Amygdala (tissue), 56 donors: ENCODE results near the gene CPNE7.
A peak's percentile ranks its signal among the peaks of the same experiment; 100 is the strongest.

Source experiments
- DNase-seq, 56 donors: peaks; one replicate each; lab custom pipeline; 2025; lab: John Stamatoyannopoulos, UW

The CPNE7 gene

DNA sequence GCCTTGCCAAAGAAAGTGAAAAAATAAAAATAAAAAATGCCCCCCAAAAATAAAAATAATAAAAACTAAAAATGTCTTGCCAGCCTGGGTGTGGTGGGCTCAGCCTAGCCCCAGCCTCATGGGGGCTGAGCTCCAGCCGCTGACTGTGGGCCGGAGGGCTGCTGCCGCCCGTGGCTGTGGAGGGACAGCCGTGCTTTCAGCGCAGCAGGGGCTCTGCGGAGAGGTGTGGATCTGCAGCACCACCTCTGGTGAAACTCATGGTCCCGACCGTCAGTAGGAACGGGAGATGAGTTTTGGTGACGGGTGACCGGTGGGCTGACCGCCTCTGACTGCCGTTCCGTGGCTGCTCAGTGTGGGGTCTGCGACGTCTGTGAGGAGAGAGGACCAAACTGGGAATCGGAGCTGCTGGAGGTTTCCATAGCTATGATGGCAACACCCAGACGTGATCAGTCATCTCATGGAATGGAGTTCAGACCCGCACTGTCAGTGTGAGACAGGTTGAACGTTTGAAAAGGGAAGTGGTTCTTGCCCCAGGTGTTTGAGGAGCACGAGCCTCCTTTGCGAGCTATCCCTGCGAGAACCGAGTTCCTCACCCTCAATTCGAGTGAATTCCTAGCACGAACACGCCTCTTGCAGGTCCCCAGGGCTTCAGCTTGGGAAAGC is 27.1 kb upstream of the CPNE7 start:
- no peak for DNase-seq

DNA sequence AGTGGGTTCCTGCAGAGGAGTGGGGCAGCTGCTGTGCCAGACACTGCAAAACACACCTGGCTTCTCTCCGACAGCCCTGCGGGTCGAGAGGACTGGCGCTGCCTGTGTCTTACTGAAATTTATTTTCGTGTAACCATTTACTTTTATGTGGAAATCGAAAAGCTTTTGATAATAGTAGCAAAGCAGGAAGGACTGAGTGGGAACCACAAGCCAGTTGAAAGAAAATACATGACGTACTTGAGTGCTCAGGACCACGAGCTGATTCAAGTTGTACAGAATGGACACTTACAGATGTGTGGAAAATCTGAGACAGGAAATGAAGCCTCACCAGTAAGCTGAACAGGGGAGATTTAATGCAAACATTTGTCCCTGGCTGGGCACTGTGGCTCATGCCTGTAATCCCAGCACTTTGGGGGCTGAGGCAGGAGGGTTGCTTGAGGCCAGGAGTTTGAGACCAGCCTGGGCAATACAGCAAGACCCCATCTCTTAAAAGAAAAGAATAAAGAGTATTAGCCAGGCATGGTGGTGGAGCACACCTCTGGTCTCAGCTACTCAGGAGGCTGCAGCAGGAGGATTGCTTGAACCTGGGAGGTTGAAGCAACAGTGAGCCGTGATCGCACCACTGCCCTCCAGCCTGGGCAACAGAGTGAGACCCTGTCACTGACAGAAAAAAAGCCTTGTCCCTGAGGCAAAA is 26.4 kb upstream of the CPNE7 start:
- DNase-seq, result no peak

DNA sequence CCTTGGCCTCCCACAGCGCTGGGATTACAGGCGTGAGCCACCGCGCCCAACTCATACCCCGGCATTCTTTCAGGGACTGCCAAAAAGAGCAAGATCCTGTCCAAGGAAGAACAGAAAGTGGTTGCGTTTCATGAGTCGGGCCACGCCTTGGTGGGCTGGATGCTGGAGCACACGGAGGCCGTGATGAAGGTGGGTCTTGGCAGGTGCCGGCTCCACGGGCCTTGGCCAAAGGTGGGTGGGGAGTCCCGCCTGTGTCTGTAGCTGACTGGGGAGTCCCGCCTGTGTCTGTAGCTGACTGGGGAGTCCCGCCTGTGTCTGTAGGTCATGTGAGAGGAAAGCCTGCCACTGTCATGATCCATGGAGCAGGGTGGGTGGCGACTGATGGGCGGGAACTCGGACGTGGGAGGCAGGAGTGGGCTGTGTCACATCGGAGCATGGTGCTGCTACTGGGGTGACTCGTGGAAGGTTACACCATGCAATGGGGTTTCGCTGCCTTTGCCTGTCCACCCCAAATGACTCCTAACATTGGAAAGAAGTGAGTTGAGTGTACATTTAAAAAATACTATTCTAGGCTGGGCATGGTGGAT is 25.0 kb upstream of the CPNE7 start:
- DNase-seq, result no peak

DNA sequence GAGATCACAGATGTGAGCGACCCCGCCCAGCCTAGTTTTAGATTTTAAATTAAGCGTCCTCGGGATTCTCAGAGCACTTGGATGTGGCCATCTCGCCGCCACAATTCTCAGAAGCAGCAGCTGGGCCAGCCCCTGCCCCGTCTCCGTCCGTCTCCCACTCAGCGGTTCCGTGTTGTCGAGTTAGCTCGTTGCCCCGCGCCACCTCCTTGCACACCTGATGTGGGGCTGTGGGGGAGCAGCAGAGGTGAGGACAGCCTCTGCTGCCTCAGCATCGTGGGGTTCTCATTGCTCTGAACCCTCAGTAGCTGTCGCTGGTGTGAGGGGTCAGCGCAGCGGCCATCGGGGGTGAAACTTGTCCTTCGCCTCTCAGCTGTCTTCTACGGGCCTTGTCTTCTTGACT is 23.2 kb upstream of the CPNE7 start:
- DNase-seq, result no peak

DNA sequence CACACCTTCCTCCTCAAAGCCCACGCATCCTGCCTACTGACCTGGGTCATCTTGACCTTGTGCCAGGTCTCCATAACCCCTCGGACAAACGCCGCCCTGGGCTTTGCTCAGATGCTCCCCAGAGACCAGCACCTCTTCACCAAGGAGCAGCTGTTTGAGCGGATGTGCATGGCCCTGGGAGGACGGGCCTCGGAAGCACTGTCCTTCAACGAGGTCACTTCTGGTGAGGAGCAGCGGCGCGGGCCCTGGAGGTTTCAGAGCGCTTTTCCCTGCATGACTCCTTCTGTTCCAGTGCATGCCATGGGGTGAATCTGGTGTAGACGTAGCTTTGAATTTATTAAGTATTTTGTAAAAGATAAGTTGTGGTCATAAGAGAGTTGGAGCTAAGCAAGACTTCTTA is 22.6 kb upstream of the CPNE7 start:
- DNase-seq, result no peak

DNA sequence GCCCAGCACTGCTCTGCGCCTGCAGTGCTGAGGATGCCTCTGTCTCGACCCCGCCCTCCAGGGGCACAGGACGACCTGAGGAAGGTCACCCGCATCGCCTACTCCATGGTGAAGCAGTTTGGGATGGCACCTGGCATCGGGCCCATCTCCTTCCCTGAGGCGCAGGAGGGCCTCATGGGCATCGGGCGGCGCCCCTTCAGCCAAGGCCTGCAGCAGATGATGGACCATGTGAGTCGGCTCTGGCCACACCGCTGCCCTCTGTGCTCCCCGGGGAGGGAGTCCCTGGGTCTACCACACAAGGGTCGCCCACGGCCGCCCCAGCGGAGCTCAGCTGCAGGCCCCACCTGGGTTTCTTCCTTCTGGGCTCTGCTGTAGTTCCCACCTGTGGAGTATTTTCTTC is 21.8 kb upstream of the CPNE7 start:
- no peak for DNase-seq

DNA sequence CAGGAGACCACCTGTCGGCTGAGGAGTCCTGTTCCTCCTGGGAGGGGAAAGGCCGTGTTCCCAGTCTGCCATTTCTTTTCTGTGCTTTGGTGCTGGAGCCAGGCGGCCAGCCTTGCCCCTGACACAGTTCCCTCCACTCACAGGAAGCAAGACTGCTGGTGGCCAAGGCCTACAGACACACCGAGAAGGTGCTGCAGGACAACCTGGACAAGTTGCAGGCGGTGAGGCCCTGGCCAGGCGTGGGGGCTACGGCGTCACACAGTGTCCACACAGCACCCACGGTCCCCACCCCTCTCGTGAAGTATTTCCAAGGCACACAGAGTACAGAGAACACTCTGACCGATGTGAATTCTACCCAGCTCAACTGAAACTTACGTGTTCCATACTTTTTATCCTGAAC is 21.2 kb upstream of the CPNE7 start:
- no peak for DNase-seq

DNA sequence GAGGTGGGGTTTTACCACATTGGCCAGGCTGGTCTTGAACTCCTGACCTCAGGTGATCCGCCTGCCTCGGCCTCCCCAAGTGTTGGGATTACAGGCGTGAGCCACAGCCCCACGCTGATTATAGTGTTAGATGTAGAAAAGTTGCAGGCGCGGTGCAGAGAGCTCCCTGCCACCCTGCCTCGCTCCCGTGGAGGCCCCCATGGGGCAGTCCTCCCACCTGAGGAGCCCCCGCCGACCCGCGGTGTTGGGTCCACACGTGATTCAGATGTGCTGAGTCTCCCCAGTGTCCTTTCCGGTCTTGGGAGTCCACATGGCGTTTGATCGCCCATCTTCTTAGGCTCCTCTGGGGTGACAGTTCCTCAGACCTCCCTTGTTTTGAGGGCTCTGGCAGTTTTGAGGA is 20.3 kb upstream of the CPNE7 start:
- DNase-seq, result no peak

DNA sequence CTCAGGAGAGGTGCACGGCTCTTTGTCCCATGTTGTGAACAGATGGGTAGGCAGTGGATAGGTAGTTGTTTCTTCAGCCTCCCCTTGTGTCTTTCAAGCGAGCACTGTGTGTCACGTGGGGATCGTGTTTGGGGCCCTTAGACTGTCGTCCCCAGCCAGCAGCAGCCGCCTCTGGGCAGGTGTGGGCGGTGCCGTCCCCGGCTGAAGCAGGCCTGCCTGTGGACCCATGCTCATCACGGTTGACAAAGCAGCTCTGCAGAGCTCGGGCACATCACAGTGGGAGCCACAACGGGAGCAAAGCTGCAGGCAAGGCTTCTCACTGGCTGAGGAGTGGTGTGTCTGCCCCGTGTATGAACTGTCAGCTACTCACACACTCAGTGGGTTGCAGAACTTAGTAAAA is 19.8 kb upstream of the CPNE7 start:
- DNase-seq, result no peak

DNA sequence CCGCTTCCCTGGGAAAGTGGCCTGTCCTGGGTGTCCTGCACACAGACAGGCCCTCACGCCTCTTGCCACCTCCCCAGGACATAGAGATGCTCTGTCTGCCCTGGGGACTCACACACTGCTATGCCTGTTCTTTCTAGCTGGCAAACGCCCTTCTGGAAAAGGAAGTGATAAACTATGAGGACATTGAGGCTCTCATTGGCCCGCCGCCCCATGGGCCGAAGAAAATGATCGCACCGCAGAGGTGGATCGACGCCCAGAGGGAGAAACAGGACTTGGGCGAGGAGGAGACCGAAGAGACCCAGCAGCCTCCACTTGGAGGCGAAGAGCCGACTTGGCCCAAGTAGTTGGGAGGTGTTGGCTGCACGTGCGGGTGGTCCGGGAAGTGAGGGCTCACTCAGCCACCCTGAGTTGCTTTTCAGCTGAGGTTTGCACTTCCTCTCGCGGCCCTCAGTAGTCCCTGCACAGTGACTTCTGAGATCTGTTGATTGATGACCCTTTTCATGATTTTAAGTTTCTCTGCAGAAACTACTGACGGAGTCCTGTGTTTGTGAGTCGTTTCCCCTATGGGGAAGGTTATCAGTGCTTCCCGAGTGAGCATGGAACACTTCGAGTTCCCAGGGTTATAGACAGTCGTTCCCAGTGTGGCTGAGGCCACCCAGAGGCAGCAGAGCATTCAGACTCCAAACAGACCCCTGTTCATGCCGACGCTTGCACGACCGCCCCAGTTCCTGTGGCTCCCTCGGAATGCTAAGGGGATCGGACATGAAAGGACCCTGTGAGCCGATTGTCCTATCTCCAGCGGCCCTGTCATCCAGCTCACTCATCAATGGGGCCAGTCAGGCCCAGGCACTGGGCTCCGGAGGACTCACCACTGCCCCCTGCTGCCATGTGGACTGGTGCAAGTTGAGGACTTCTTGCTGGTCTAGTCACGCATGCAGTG is 18.5 kb upstream of the CPNE7 start:
- DNase-seq, result peak in 55 of 56 donors; percentile 48 to 98 (median 85)

DNA sequence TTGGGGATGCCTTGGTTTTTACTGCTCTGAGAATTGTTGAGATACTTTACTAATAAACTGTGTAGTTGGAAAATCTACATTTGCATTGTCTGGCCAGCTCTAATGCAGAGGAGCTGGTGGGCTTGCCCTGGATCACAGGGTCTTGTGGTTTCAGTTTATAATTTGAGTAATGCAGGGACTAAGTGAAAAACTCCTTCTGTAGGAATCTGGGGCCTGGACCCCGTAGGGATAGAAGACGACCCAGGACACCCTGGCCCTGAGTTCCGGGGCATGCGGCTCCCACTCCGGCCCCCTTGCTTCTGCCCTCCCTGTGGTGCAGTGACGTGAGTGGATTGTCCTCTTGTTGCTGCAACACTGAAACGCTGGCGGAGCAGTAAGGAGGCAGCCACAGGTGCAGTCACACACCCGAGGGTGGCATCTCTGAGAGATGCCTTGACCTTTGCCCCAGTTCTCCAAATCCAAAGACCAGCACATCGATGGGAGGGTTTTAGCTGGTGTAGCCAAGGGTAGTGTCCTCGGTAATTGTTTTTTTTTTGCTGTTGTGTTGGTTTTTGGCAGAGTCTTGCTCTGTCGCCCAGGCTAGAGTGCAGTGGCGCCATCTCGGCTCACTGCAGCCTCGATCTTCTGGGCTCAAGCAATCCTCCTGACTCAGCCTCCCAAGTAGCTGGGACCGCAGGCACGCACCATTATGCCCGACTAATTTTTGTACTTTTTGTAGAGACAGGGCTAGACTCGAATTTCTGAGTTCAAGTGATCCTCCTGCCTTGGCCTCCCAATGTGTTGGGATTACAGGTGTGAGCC is 17.7 kb upstream of the CPNE7 start:
- DNase-seq, result no peak

DNA sequence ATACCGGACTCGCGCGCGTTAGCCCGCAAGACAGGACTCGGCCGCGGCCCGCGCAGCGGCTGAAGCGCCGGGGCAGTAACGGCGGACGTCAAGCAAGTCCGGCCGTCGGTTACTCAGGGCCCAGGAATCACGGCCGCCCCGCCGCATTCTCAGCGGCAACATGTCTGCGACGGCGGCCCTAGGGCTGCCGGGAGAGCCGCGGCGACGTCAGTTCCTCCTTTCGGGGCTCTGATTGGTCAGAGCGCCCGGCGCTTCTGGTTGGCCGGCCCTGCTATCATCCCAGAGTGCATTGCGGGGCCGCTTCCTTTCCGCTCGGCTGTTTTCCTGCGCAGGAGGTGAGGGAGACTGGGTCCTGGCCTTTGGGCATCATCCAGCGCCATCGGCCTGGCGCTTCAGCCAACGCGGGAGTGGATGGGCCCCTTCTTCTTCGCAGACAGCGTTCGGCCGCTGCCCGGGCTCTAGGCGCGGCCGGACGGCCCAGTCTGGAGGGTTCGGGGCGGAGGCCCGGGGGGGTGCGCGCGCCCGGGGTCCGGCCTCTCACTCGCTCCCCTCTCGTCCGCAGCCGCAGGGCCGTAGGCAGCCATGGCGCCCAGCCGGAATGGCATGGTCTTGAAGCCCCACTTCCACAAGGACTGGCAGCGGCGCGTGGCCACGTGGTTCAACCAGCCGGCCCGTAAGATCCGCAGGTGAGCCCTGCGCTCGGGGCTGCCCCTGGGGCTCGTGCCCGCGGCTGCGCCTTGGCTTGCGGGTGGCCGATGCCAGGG is 15.0 kb upstream of the CPNE7 start, which contains the start of gene RPL13:
TSS of gene RPL13 (plus strand) at position 305 of the 764 bp plus-strand sequence. CDS start at position 583, 278 bp downstream.
- peak; percentile 45 to 96 (median 90) for DNase-seq

DNA sequence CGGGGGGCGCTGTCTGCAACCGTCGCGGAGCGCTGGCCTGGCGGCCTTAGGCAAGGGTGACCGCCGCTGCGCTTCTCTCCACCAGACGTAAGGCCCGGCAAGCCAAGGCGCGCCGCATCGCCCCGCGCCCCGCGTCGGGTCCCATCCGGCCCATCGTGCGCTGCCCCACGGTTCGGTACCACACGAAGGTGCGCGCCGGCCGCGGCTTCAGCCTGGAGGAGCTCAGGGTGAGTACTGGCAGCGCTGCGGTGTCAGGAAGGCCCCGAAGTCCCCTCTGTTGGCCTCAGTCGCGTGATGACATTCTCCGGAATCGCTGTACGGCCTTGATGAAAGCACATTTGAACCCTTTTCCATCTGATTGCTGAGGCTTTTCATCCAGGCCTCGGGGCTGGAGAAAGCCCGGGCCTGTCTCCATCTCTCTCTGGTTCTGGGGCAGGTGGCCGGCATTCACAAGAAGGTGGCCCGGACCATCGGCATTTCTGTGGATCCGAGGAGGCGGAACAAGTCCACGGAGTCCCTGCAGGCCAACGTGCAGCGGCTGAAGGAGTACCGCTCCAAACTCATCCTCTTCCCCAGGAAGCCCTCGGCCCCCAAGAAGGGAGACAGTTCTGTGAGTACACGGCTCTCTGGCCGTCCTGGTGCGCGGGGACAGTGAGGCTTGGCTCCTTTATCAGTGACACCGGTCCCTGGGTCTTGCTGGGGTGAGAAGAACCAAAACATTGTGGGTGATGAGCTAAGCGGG is 14.2 kb upstream of the CPNE7 start:
- no peak for DNase-seq

DNA sequence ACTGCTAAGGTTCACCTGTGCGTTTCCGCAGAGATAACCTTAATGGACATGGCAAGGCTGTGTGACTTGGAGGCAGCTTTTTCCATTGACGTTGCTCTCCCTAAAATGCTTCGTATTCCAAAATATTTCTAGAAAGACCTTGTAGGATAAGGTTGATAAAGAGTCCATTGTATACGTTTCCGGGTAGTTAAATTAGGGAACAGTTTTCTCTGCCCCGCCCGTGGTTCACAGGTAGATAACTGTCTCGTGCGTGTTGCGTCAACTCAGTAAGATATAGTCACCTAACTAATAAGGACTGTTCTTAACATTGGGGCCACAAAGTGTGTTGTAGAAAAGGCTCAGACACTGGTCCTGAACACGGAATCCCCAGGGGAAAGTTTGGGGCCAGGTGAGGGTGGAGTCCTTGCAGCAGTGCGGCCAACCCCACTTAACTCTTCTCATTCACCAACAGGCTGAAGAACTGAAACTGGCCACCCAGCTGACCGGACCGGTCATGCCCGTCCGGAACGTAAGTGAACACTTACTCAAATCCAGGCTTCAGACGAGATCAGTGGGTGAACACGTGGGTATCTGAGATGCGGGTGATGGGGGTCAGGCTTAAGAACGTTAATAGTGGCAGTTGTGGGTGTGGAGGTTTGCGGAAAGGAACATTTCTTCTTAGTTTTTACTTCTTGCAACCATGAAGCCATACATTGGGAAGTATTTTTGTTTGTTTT is 13.5 kb upstream of the CPNE7 start:
- DNase-seq, result no peak

DNA sequence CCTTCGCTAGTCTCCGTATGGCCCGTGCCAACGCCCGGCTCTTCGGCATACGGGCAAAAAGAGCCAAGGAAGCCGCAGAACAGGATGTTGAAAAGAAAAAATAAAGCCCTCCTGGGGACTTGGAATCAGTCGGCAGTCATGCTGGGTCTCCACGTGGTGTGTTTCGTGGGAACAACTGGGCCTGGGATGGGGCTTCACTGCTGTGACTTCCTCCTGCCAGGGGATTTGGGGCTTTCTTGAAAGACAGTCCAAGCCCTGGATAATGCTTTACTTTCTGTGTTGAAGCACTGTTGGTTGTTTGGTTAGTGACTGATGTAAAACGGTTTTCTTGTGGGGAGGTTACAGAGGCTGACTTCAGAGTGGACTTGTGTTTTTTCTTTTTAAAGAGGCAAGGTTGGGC is 12.6 kb upstream of the CPNE7 start:
- peak in 10 of 56 donors; percentile 4 to 51 (median 24) for DNase-seq

DNA sequence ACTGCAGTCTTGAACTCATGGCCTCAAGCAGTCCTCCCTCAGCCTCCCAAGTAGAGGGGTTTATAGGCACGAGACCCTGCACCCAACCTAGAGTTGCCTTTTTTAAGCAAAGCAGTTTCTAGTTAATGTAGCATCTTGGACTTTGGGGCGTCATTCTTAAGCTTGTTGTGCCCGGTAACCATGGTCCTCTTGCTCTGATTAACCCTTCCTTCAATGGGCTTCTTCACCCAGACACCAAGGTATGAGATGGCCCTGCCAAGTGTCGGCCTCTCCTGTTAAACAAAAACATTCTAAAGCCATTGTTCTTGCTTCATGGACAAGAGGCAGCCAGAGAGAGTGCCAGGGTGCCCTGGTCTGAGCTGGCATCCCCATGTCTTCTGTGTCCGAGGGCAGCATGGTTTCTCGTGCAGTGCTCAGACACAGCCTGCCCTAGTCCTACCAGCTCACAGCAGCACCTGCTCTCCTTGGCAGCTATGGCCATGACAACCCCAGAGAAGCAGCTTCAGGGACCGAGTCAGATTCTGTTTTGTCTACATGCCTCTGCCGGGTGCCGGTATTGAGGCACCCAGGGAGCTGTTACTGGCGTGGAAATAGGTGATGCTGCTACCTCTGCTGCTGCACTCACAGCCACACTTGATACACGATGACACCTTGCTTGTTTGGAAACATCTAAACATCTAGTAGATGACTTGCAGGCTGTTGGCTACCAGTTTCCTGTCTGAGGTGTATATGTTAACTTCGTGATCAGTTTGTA is 11.7 kb upstream of the CPNE7 start:
- DNase-seq, result no peak
